GM10847 (cell line): Measurements from ENCODE around the gene TGFA.

ENCODE experiments used
- POLR2A ChIP-seq: IDR thresholded peaks from 2 replicates; pipeline ENCODE4 v1.6.1; 2011; ENCODE audit not compliant: insufficient read length; ENCODE audit errors: extremely low read depth

The TGFA gene

DNA sequence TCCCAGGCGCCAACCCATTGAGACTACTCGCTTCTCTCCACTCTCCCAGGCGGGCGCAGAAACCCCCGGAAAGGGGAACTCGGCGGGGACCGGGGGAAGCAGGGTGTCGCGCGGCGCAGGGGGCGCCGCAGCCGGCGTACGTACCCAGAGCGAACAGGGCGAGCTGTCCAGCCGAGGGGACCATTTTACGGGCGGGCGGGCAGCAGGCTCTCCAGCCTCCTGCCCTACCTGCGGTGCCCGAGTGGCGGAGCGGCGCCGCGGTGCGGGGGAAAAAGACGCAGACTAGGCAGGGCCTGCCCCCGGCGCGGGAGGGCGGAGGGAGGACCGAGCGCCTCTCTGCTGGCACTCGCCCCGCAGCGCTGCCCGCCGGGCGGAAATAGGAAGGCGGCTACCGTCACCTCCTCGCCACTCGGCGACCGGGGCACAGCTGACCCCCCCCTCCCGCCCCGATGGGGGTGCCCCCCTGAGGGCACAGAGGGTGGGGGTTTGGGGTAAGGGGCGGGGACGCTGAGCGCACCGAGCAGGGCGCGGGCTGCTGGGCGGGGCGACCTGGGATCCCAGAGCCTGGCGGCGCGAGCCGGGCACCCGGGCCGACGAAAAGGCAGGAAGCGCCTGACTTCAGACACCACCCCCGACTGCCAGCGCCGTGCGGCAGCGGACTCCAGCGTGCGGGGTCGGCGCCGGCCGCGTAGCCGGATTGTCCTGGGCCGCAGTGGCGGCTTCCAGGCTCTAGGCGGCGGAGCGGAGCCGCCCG, at the start of gene TGFA:
Gene TGFA, minus strand, starts transcription at position 243 of the 754 bp plus-strand sequence. Its CDS starts 59 bp downstream, at position 184.
- no peak for TF ChIP-seq POLR2A

DNA sequence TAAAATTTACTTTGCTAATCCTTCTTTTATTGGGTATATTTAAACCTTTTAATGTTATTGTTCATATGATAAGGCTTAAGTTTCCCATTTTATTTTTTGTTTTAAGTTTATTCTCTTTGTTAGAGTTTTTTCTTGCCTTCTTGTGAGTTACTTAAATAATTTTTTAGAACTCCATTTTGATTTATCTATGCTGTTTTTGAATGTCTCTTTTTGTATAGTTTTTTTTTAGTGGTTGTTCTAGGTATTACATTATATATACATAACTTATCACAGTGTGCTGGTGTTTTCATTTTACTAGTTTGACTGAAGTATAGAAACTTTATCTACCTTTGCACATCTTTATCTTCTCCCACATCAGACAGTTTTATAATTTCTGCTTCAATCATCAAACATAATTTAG, 49.4 kb upstream of the TGFA start:
- no peak for TF ChIP-seq POLR2A

GRCh38 chr2:70598197-70598596, 44.6 kb upstream of the TGFA start:
- TF ChIP-seq POLR2A = no peak

DNA sequence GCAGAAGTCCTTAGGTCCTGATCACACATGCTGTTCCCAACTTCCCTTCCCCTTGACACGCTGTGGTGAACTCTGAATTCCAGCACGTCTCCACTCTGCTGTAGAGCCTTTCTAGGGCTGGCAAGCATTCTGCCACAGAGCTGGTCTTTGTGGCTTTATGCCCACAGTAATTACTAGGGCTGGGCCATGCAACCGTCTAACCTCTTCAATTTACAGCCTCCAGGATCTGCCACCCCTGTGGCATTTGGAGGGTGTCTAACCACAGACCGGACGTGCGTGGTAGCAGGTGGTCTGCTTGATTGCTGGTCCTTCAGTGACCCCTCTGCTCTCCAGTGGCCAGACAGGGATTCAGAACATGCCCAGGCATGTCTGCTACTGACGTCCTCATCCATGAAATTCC, 43.1 kb upstream of the TGFA start:
- TF ChIP-seq POLR2A = no peak

DNA sequence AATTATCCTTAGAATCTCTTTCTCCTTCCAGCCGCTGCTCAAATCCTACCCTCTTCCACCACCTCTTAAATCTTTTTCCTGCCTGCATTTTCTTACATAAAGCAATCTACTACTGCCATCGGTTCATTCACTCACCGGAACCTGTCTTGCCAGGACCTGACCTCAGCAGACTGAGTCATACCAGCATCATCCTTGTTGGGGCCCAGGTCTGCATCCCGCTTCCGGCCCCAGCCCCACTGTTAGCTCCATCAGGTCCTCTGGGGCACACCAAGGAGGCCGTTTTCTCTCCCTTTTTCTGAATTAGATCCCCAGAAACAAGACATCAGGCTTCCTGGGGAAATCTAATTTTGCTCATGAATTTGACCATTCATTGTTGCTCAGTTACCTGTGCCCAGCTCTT, 42.7 kb upstream of the TGFA start:
- TF ChIP-seq POLR2A = no peak

DNA sequence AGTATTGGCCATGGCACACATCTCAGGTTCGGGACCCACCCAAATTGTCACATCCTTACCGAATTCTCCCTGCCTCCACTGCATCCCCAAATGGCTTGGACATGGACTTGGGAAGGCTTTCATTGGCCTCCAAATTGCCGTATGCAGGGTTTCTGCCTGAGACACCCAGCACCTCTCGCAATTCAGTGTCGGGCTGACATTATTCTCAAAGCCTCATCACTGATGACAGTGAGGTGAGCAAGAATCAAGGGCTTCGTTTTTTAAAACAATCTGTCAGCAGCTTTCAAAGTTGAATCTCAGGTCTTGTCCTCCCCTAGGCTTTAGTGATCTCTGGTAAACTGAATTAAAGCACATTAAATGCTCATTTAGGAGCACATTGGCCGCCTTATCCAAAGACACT, 29.5 kb upstream of the TGFA start:
- TF ChIP-seq POLR2A = no peak

DNA sequence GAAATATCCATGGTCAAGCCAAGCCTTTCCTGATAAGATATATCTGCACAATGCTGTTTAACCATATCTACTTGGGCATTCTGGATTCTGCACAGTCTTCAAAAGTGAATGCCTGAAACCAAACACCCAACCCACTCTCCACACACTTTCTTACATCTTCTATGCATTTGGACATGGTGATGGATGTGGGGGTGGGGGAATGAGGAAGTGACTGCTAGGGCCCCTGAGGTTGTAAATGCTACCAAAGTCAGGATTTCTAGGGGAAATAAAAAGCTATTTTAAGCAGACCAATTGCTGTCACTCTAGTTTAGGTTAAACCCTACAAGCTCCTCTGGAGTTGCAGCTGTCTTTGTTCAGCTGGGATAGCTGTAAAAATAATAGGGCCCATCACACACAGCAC, 26.7 kb upstream of the TGFA start:
- TF ChIP-seq POLR2A = no peak

GRCh38 chr2:70574618-70575017, 21.0 kb upstream of the TGFA start:
- no peak for TF ChIP-seq POLR2A

- TF ChIP-seq POLR2A = no peak
Observed at GRCh38 chr2:70574109-70574508, 20.5 kb upstream of the TGFA start.

DNA sequence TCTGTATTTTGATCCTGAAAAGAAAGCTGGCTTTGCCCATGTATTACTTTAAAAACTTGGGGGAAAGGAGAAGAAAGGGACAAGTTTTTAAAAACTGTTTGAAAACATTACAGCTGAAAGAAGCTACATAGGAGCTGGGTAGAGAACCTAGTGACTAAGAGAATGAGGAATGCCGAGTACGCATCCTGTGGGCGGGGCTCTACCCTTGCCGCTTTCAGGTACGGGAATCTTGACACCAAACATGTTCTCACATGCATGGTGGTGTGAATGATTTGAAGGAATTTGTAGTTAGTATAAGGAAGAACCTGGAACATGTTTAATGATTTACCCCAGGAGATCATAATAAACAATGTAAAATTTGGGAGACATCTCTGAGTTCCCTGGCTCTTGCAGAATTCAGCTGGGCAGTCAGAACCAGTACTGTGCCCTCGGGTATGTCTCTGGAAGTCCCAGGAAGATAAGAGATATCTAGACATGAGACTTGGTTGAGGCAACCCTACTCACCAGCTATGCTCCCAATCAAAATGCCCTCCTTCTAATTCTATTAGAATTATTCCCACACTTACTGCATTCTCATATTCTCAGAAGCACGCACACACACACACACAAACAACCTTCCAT, 16.5 kb upstream of the TGFA start:
- no peak for TF ChIP-seq POLR2A

DNA sequence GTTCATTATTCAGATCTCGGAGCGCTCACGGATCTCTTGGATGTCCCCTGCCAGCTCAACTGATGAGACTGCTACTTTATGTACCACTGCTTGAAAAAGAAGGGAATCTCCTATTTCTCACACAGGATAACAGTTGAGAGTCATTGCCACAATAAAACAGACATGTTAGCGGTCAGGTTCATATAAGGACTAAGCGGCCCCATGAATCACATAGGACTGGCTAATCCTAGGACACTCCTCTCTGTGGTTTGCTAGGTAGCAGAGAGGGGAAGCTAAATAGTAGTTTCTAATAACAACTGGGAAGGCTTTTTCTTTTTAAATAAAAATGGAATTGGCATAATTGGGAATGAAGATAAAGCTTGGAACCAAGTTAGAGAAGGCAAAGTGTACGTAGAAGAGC, 15.9 kb upstream of the TGFA start:
- no peak for TF ChIP-seq POLR2A

- TF ChIP-seq POLR2A = no peak
Observed at GRCh38 chr2:70566906-70567305, 13.3 kb upstream of the TGFA start.

- TF ChIP-seq POLR2A = no peak
Observed at GRCh38 chr2:70566464-70566863, 12.8 kb upstream of the TGFA start.

- no peak for TF ChIP-seq POLR2A
Observed at GRCh38 chr2:70565039-70565731, 11.6 kb upstream of the TGFA start.

DNA sequence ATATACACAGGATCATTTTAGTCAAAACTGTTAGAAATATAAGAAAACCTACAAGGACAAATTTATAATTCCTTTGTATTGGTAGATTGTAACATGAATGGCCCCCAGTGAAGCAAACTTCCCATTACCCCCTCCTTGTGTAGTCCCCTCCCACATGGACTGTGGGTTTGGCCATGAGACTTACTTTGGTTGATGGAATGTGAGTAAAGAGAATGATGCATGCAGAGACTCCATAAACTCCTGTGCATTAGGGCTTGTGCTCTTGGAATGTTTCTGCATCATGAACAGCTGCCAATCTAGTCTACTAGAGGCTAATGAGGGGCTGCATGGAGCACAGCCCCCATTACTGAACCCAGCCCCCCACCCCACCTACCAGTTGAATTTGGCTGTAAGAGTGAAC, 8.3 kb upstream of the TGFA start:
- TF ChIP-seq POLR2A = no peak

GRCh38 chr2:70560442-70560841, 6.8 kb upstream of the TGFA start:
- no peak for TF ChIP-seq POLR2A
